Dedifferentiated amniotic fluid mesenchymal stem cell (primary cell): ENCODE data around the gene CLDN22.
A peak's percentile ranks its signal among the peaks of the same experiment; 100 is the strongest.

Experiments
- DNase-seq: peaks from one replicate; pipeline ENCODE4 v3.0.0-alpha.2; 2016; ENCODE audit errors: extremely low spot score

The CLDN22 gene

GRCh38 chr4:183320211-183321059 is at the start of gene CLDN22:
TSS of gene CLDN22 (minus strand) at chr4:183320276. CDS start at chr4:183320218, 58 bp downstream.
- no peak for DNase-seq

GRCh38 chr4:183369073-183369472 is 49.0 kb upstream of the CLDN22 start:
- no peak for DNase-seq

DNA sequence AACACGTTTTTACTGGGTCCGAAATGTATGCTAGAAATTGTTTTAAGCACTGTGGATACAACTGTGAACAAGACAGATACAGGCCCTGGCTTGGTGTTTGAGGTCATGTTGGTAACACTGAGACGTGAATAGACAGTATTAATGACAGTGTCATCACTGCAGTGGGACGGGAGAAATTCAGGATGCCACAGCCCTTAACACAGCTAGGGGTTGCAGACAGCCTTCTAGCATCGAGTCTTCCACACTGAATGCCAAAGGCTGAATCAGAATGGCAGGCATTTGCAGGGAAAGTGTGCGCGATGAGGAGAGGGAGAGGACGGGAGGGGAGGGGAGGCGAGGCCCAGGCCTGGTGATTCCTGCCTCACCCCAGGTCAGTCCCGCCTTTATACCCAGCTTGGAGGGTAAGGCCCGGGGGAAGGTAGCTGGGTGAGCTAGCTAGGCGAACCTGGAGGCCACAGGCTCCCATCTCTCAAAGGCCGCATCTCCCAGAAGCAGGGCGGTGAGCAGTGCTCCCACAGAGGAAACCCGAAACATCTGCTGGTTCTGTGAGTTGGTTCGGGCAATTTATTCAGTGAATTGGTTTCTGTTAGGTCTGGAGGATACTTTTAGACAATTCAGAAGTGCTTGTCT is 46.2 kb upstream of the CLDN22 start:
- no peak for DNase-seq

DNA sequence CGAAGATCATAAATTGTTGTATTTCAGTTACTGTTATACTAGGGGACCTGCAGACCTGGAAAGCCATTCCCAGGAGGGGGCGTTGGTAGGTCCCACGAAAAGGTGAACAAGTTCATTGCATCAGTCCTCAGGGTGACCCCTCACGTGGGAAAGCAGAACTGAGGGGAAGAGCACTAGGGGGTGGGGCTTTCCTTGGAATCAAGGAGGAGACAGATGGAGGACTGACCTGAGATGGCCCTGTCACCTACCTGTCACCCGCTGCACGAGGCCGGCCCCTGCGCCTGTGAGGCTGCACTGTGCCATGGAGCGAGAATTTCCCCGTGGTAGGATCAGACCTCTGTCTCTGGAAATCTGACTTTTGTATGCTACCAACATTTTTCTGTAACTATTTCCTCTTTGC is 43.9 kb upstream of the CLDN22 start:
- no peak for DNase-seq

DNA sequence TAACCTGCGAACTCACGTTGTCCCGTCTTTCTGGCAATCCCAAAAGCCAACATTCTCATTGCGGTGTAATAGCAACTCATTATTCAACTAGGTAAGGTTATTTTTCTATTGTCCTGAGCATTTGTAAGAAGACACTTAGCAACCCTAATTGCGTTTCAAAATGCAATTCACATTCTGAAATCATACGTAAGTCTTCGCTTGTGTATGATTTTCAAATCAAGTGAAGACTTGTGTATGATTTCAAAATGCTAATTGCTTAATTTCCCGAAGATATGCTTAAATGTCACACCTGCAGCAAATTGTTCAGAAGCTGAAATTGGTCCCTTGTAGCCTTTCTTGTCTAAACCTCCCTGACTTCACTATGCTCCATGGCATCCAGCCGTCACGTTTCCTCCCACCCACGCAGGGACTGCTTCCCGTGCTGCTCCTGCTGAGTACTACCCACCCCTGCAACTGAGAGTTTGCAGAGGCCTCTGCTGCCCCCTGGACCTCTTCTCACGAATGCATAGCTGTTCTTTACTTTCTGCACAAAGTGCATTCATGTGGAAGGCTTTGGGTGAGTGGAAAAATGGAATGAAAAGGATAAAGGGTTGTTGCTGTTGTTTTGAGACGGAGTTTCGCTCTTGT is 43.0 kb upstream of the CLDN22 start:
- DNase-seq: no peak

DNA sequence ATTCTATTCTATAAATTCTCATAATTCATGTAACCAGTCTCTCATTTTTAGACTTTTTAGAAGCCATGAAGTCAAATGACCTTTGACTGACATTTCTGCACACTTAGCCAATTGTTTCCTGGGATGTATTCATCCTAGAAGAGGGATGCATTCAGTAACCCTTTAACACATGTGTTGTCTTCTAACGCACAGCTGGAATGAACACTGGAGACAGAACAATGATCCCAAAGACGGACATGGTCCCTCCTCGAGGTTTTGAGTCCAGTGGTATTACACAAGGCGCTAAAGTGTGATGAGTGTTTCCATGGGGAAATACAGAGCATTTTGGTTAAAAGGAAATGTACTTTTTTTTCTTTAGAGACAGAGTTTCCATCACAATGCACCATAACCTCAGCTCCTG is 42.0 kb upstream of the CLDN22 start:
- DNase-seq: no peak

- no peak for DNase-seq
Measured at GRCh38 chr4:183360161-183360919, 40.3 kb upstream of the CLDN22 start.

DNA sequence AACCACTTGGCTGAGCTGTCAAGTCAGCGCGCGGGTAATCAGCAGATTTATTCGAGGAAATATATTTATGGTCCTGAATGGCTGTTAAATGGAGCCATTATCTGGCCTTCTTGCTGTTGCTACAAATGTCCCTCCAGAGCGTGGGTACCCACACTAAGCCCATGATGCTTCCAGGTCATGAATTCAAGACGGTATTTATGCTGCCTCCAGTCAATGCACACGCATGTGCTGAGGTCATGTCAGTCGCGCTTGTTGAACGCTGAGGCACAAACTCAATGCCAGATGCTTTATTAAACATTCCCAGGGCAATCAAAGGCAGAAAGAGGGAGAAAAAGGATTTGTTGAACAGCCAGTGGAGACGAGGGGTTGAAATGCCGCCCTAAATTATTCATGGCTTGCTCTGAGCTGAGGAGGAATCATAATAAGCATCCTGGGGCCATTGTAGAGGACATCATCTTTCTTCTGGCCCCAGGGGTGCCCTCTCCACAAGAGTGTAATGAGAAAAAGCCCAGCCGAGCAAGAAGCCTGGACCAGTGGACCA is 38.2 kb upstream of the CLDN22 start:
- no peak for DNase-seq

- DNase-seq: no peak
Measured at GRCh38 chr4:183356931-183357675, 37.0 kb upstream of the CLDN22 start.

DNA sequence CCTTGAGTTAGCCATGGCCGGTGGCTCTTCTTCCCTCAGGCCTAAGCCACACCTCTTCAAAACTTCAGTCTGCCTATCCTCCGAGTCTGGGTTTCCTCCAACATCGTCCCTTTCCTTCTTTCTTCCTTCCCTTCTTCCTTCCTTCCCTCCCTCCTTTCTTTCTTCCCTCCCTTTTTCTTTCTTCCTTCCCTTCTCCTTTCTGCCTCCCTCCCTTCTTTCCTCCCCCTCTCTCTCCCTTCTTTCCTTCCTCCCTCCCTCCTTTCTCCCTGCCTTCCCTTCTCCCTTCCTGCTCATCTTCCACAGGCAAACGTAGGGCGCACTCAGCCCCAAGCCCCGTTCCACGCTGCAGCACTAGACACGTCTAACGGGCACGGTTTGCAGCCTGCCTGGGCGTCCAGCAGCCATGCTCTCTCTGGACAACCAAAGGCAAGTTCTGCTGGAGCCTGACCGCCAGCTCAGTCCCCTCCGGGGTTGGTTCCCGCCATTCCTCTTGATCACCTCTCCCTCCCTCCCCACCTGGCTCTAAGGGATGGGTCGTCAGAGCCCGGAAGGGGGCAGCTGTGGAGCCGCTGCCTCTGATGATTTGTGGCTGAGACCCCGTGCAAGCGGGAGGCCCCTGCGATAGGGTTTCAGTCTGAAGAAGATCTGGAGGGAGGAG is 36.2 kb upstream of the CLDN22 start:
- DNase-seq: no peak

- DNase-seq: no peak
Measured at GRCh38 chr4:183355405-183355804, 35.3 kb upstream of the CLDN22 start.

DNA sequence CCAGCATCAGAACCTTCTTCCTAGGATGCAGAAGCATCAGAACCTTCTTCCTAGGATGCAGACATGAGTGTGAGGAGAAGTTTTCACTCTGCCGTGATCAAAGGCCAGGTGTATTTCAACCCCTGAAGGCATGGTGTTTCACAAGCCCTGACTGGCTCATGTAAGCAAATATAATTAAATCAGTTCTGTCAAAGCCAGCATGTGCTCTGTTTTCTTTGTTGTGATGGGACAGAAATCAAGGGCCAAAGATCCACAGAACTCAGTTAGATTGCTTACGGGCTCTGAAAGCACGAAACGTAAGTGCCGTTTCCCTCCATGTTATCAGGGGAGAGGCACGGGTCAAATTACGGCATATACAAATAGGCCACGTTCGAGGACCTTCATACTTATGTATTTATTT is 34.1 kb upstream of the CLDN22 start:
- no peak for DNase-seq

GRCh38 chr4:183353557-183353956 is 33.5 kb upstream of the CLDN22 start:
- no peak for DNase-seq

- DNase-seq: no peak
Measured at GRCh38 chr4:183352546-183352945, 32.5 kb upstream of the CLDN22 start.

GRCh38 chr4:183350317-183351071 is 30.4 kb upstream of the CLDN22 start:
- no peak for DNase-seq

DNA sequence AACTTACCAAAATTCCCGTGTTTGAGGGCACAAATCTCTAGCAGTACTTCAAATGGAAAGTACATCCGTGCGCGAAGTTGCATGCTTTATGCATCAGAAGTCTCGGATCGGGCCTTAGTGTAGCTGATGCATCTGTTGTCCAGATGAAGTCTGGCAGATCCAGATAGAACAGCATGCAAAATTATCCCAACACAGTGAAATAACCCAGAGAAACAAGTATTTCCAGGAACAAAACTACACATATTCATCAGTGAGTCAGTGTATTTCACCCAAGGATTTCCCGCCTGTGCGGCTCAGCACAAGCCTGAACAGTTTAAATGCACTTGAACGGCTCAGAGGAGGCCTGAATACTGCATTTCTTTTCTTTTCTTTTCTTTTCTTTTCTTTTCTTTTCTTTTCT is 29.6 kb upstream of the CLDN22 start:
- DNase-seq: no peak

GRCh38 chr4:183348706-183349659 is 28.9 kb upstream of the CLDN22 start:
- peak; percentile 73 for DNase-seq

DNA sequence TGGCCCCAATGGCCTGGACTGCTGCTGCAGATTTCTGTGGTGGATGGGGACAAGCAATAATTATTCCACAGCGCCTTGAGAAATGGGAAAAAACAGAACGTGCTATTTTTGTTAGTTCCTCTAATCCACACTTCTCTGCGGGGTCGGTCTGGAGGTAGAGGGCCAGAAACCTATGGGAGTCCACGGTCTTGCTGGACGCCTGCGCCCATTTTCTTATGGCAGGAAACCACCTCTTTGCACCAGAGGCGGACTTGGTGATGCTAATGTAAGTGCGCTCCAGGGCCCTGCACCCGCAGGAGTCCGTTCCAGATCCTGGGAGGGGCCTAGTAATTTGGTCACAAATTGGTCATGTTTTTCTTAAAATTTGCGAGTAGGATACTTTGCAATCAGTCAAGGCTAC is 28.1 kb upstream of the CLDN22 start:
- DNase-seq: no peak

- no peak for DNase-seq
Measured at GRCh38 chr4:183347566-183347965, 27.5 kb upstream of the CLDN22 start.
